Stimulated activated CD4-positive, alpha-beta T cell treated with anti-CD3 and anti-CD28 coated beads, Interleukin-1b, Interleukin-23, amount 100 ng/mL, for 24 hours (primary cell): ENCODE data around the gene TLCD5.

Source experiments
- DNase-seq, 4 experiments: peaks; one replicate each; pipeline ENCODE4 v3.0.0-alpha.2; 2020; ENCODE audit warnings: low read depth in 4 of 4, low spot score in 1 of 4

TLCD5 gene

DNA sequence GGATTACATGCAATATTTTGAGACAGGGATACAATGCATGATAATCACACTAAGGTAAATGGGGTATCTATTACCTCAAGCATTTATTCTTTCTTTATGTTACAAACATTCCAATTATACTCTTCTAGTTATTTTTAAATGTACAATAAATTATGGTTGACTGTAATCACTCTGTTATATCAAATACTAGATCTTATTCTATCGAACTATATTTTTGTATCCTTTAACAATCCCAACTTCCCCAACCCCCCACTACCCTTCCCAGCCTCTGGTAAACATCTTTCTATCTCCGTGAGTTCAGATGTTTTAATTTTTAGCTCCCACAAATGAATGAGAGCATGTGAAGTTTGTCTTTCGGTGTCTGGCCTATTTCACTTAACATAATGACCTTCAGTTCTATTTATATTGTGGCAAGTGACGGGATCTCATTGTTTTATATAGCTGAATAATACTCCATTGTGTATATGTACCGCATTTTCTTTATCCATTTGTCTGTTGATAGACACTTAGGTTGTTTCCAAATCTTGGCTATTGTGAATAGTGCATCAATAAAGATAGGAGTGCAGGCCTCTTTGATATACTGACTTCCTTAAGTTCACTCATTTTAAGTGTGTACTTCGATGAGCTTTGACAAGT is 51.6 kb downstream of the TLCD5 start:
- no peak for DNase-seq

DNA sequence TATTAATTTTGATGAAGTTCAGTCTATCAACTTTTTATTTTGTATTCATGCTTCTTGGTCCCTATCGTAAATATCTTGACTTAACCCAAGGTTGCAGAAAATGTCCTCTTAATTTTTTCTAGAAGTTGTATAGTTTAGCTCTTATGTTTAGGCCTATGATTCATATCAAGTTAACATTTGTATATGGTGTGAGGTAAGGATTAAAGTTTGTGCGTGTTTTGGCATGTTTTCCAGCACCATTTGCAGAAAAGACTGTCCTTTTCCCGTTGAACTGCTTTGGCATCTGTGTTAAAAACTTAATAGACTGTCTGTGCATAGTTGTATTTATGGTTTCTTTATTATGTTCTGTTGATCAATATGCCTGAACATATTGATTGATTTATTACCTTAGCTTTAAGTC is 53.4 kb downstream of the TLCD5 start:
- no peak for DNase-seq

DNA sequence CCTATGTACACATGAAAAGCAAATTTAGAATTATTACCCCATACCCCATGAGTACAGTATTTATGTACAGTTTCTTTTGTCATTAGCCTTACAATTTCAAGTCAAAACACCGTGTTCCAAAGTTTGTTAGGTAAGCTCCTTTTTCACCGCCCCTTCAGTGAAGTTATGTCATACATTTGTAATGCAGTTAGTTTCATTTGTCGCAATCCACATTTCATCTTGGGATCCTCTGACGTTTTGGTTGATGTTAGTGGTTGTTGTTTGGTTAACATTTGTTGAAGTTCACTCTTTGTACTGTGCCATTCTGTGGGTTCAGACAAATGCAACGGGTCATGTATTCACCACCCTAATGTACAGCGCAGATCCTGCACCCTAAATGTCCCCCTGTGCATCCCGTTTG is 56.3 kb downstream of the TLCD5 start:
- DNase-seq = no peak
